Activated CD8-positive, alpha-beta memory T cell treated with anti-CD3 and anti-CD28 coated beads, Interleukin-2, amount 50 U/mL, for 24 hours (primary cell): ENCODE data around the gene SLC22A31.

Experiments used
- DNase-seq: peaks from one replicate; pipeline ENCODE4 v3.0.0-alpha.2; 2020; ENCODE audit errors: extremely low read depth

The SLC22A31 gene

DNA sequence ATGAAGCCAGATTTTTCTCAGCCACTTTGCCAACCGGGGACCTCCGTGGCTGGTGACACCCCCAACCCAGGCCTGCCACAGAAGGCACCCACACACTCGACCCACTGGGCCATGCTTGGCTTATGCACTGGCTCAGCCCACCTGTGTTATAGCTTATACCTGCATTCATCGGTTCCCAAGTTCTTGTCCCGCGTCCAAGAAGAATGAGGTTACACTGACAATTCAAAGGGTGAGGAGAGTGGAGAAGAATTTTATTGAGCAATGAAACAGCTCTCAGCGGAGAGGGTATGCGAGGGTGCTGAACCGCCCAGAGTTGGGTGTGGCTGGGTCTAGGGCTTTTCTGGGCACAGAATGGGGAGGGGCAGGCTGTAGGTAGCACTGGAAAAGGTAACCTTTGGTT, 51.0 kb downstream of the SLC22A31 start:
- no peak for DNase-seq

DNA sequence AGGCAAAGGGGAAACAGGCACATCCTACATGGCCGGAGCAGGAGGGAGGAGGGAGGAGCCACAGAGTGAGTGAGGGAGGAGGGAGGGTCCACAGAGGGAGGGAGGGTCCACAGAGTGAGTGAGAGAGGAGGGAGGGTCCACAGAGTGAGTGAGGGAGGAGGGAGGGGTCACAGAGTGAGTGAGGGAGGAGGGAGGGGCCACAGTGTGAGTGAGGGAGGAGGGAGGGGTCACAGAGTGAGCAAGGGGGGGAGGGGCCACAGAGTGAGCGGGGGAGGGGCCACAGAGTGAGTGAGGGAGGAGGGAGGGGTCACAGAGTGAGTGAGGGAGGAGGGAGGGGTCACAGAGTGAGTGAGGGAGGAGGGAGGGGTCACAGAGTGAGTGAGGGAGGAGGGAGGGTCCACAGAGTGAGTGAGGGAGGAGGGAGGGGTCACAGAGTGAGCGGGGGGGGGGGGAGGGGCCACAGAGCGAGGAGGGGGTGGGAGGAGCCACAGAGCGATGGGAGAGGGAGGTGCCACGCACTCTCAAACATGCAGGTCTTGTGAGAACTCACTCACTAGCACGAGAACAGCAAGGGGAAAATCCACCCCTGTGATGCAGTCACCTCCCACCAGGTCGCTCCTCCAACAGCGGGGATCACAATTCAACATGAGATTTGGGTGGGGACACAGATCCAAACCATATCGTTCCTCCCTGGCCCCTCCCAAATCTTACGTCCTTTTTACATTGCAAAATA, 53.1 kb downstream of the SLC22A31 start:
- DNase-seq: no peak

DNA sequence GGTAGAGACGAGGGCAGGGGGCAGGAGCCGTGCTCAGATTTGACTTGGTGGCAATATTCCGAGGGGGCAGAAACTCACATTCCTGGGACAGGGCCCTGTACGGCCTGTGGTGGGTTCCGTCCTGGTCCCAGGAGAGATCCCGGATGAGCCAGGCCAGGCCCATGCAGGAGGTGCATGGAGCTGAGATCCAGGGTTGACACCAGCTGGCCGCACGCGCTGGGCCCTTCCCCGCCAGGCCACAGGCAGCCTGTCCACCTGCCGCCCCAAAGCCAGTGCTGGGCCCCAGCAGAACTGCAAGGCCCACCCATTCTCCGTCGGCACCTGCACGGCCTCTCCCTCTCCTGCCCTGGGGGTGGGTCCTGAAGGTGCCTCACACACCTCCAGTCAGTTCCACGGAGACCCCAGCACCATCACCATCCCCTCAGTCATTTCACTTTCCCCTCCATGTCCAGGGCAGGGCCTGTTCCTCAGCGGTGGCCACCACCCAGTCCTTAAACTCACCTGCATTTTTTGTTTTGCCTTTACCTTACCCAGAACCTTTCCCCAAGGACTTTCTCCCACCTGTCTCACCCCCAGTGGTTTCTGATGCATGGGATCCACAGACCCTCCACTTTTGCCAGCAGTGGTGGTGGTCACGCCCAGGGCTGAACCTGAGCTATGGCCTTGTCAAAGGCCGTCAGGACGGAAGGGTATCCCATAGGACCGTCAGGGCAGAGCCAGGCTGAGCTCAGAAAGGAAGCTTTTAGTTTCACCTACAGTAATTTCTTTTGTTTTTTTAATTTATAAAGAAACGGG, 53.9 kb downstream of the SLC22A31 start:
- DNase-seq: no peak
